GM13977 (cell line): ENCODE data around the gene MEF2A.
"Not testable (repeated sequence)": the region's sequence is repeated elsewhere in the genome, so short reads cannot be mapped to it uniquely, and the experiment has no call there.

Experiments used
- DNase-seq: peaks from one replicate; pipeline ENCODE4 v3.0.0; 2012; ENCODE audit warnings: low spot score
- CTCF ChIP-seq: IDR thresholded peaks from 2 replicates; pipeline ENCODE4 v1.5.1; 2012; ENCODE audit warnings: mild to moderate bottlenecking, control low read depth; ENCODE audit not compliant: insufficient read depth; ENCODE audit errors: extremely low read depth, missing control alignments
- in situ Hi-C: fragments of 300-500 bp; cut with MboI; formaldehyde crosslinking; loops from one replicate; pipeline ENCODE4 v1.12.0; 2022; ENCODE audit warnings: low sequenced_read_pairs, low pct_unique_long_range_greater_than_20kb, mixed read lengths, inconsistent platforms; ENCODE audit not compliant: unreplicated experiment

Gene MEF2A

GRCh38 chr15:99645543-99645935 lies 79.8 kb downstream of the MEF2A start:
- in situ Hi-C loops, result no loop called here
- DNase-seq, result no peak
- TF ChIP-seq CTCF, result no peak

GRCh38 chr15:99645951-99646350 lies 80.2 kb downstream of the MEF2A start:
- no peak for TF ChIP-seq CTCF
- DNase-seq, result no peak
- in situ Hi-C loops, result no loop called here

- no peak for DNase-seq
- in situ Hi-C loops, result no loop called here
- no peak for TF ChIP-seq CTCF
Observed at GRCh38 chr15:99651023-99651807, 85.4 kb downstream of the MEF2A start.

- DNase-seq, result no peak
- no peak for TF ChIP-seq CTCF
- in situ Hi-C loops, result no loop called here
Observed at GRCh38 chr15:99656205-99656604, 90.4 kb downstream of the MEF2A start.

- in situ Hi-C loops, result no loop called here
- no peak for DNase-seq
- TF ChIP-seq CTCF, result no peak
Observed at GRCh38 chr15:99657996-99658395, 92.2 kb downstream of the MEF2A start.

GRCh38 chr15:99662903-99663302 lies 97.1 kb downstream of the MEF2A start:
- TF ChIP-seq CTCF, result no peak
- no peak for DNase-seq
- in situ Hi-C loops, result no loop called here

GRCh38 chr15:99666073-99666472 lies 100.3 kb downstream of the MEF2A start:
- in situ Hi-C loops, result not testable (repeated sequence)

More at GRCh38 chr15:99666073-99666472, 100.3 kb downstream of the MEF2A start:
- DNase-seq, result not testable (repeated sequence)
